Endothelial cell of umbilical vein (primary cell): Measurements from ENCODE around the gene ANTXRL. TPM values are rescaled to one million over a fixed set of nuclear protein-coding genes. Genes with fewer than 3 reads are reported as not detected.
"Not testable (repeated sequence)": the region's sequence is repeated elsewhere in the genome, so short reads cannot be mapped to it uniquely, and the experiment has no call there.

Experiments
- BruUV-seq: library from RNA; stranded (reverse); fragments of 400-500 nt; replicated peaks from 2 replicates; lab custom pipeline; 2021; lab: Mats Ljungman, UMichigan
- CTCF ChIA-PET: fragments of 300-600, 350-600 bp; sonication (Branson Sonifier 250); formaldehyde crosslinking; loops from one replicate; lab custom pipeline; 2021; ENCODE audit warnings: antibody characterized with exemption, inconsistent platforms; lab: Charles Lee
- POLR2A ChIA-PET: fragments of 300-600, 350-600 bp; sonication (Branson Sonifier 250); formaldehyde crosslinking; loops from one replicate; lab custom pipeline; 2021; ENCODE audit warnings: antibody characterized with exemption, inconsistent platforms; lab: Charles Lee
- DNase-seq: peaks from one replicate; pipeline ENCODE4 v3.0.0-alpha.2; 2011; ENCODE audit warnings: low read depth, low spot score
- FAIRE-seq: peaks from 2 replicates; lab custom pipeline; 2011; peaks lifted over from hg19 to GRCh38; lab: Jason Lieb, UNC
- H2AFZ ChIP-seq: 2 replicates; pipeline ENCODE4 v1.6.0; 2012; ENCODE audit warnings: low read depth, low read length, control low read depth, inconsistent platforms
- H3K27ac ChIP-seq: 2 replicates; pipeline ENCODE4 v1.5.1; 2011; ENCODE audit warnings: low read depth, mild to moderate bottlenecking, control low read depth, low read length, moderate library complexity; ENCODE audit not compliant: insufficient read depth
- H3K27me3 ChIP-seq, 2 experiments: 2 replicates each; pipeline versions ENCODE4 v1.6.0 to v1.6.1; 2011; ENCODE audit warnings: low read length in 2 of 2, mixed read lengths in 1 of 2; ENCODE audit not compliant: control insufficient read depth in 2 of 2, insufficient read depth in 2 of 2
- H3K36me3 ChIP-seq, 2 experiments: 2 replicates in 1 of 2; 3 replicates in 1 of 2; pipeline ENCODE4 v1.5.1; 2011; ENCODE audit warnings: low read length in 2 of 2, mild to moderate bottlenecking in 1 of 2, moderate library complexity in 1 of 2; ENCODE audit not compliant: control insufficient read depth in 2 of 2, insufficient read depth in 2 of 2; ENCODE audit errors: extremely low read depth in 1 of 2
- H3K4me1 ChIP-seq: 3 replicates; pipeline ENCODE4 v1.5.1; 2011; ENCODE audit warnings: mild to moderate bottlenecking, low read length; ENCODE audit not compliant: control insufficient read depth, insufficient read depth; ENCODE audit errors: extremely low read depth
- H3K4me2 ChIP-seq: 2 replicates; pipeline ENCODE4 v1.6.1; 2011; ENCODE audit warnings: low read length, control low read depth, mixed read lengths; ENCODE audit not compliant: insufficient read depth
- H3K4me3 ChIP-seq, 3 experiments: fragments of 200-600 bp in 1 of 3; sonication (generic), shearing (Covaris generic) in 1 of 3; replicated peaks in 1 of 3; 2 replicates each; pipeline ENCODE4 v1.5.1; 2011 to 2016; ENCODE audit warnings: control low read depth in 3 of 3, low read length in 3 of 3, mild to moderate bottlenecking in 2 of 3, inconsistent platforms in 1 of 3, low read depth in 1 of 3, moderate library complexity in 1 of 3; ENCODE audit not compliant: insufficient read depth in 1 of 3
- H3K79me2 ChIP-seq: 2 replicates; pipeline ENCODE4 v1.6.0; 2012; ENCODE audit warnings: low read length, inconsistent platforms; ENCODE audit not compliant: control insufficient read depth, insufficient read depth
- H3K9ac ChIP-seq: replicated peaks from 2 replicates; pipeline ENCODE3; 2011; ENCODE audit warnings: low read length, control low read depth; ENCODE audit not compliant: insufficient read depth; ENCODE audit errors: extremely low read depth
- H3K9me1 ChIP-seq: replicated peaks from 3 replicates; pipeline ENCODE4 v1.6.0; 2011; ENCODE audit warnings: mild to moderate bottlenecking, low read length; ENCODE audit not compliant: control insufficient read depth, insufficient read depth; ENCODE audit errors: extremely low read depth
- H3K9me3 ChIP-seq: replicated peaks from 2 replicates; pipeline ENCODE4 v1.5.1; 2012; ENCODE audit warnings: low read length, inconsistent platforms; ENCODE audit not compliant: control insufficient read depth, insufficient read depth
- H4K20me1 ChIP-seq: replicated peaks from 2 replicates; pipeline ENCODE3; 2011; ENCODE audit warnings: mild to moderate bottlenecking, low read length; ENCODE audit not compliant: control insufficient read depth, insufficient read depth; ENCODE audit errors: extremely low read depth
- CTCF ChIP-seq, 2 donors: IDR thresholded peaks; 1 replicate in 1 of 2; 2 replicates in 1 of 2; pipeline ENCODE4 v1.5.1; 2011; ENCODE audit warnings: low read length in 2 of 2, mild to moderate bottlenecking in 2 of 2, moderate library complexity in 2 of 2, control low read depth in 1 of 2, inconsistent platforms in 1 of 2, low read depth in 1 of 2; ENCODE audit not compliant: insufficient read depth in 1 of 2; ENCODE audit errors: extremely low read depth in 1 of 2
- EZH2 ChIP-seq: IDR thresholded peaks from 2 replicates; pipeline ENCODE4 v1.6.1; 2012; ENCODE audit warnings: borderline replicate concordance, low read depth, mild to moderate bottlenecking, moderate library complexity, low read length, inconsistent platforms; ENCODE audit not compliant: severe bottlenecking
- FOS ChIP-seq: IDR thresholded peaks from 2 replicates; pipeline ENCODE4 v1.6.1; 2011; ENCODE audit warnings: mild to moderate bottlenecking, low read length, moderate library complexity, borderline replicate concordance; ENCODE audit not compliant: insufficient read depth
- GATA2 ChIP-seq: IDR thresholded peaks from 2 replicates; pipeline ENCODE4 v1.7.0; 2011; ENCODE audit warnings: low read depth, mild to moderate bottlenecking, moderate library complexity, mixed read lengths, low read length; ENCODE audit not compliant: insufficient read length, insufficient read depth
- JUN ChIP-seq: IDR thresholded peaks from 2 replicates; pipeline ENCODE4 v1.6.1; 2011; ENCODE audit warnings: borderline replicate concordance, low read depth; ENCODE audit not compliant: insufficient read length, insufficient read depth
- MAX ChIP-seq: IDR thresholded peaks from 2 replicates; pipeline ENCODE4 v1.6.1; 2011; ENCODE audit not compliant: insufficient read depth, insufficient read length
- MYC ChIP-seq: IDR thresholded peaks from one replicate; pipeline ENCODE4 v1.6.1; 2011; ENCODE audit warnings: mild to moderate bottlenecking, low read depth, low read length
- POLR2A ChIP-seq: IDR thresholded peaks from 2 replicates; pipeline ENCODE4 v1.6.1; 2012; ENCODE audit warnings: low read depth, mild to moderate bottlenecking, control low read depth, low read length
- POLR2AphosphoS5 ChIP-seq: IDR thresholded peaks from 2 replicates; pipeline ENCODE4 v1.6.1; 2012; ENCODE audit warnings: low read depth, mild to moderate bottlenecking, control low read depth, low read length, moderate library complexity; ENCODE audit not compliant: insufficient read depth
- dilution Hi-C: fragments of 300-500 bp; cut with MboI; formaldehyde crosslinking; loops from one replicate; pipeline ENCODE4 v1.15.0; 2019; ENCODE audit warnings: low sequenced_read_pairs; ENCODE audit not compliant: extremely low pct_ligation_motif_present
- intact Hi-C: fragments of 100-400 bp; cut with micrococcal nuclease; formaldehyde crosslinking; loops from one replicate; pipeline ENCODE4 v1.10.0; 2022
- polyA plus RNA-seq, 4 experiments: library from polyadenylated mRNA; depleted of rRNA in 3 of 4; stranded (reverse) in 3 of 4; unstranded in 1 of 4; fragments of >200 nt; gene quantifications; 2 replicates each; pipeline versions ENCODE4 v1.2.1 to v1.2.3, GENCODE V29; 2011 to 2012; ENCODE audit warnings: missing spikeins in 1 of 4
- total RNA-seq: library from RNA; stranded (reverse); gene quantifications from 2 replicates; pipeline ENCODE4 v1.2.3, GENCODE V29; 2021

ANTXRL gene
- total and polyA plus RNA-seq, 2 donors (not counting 3 experiments of a cell fraction or from before 2014, with no cell fraction given) = not detected

GRCh38 chr10:46315071-46315860 lies 28.5 kb downstream of the ANTXRL start:
- H3K4me2 ChIP-seq, H3K79me2 ChIP-seq, H3K27me3 ChIP-seq, H2AFZ ChIP-seq, H3K9me1 ChIP-seq, POLR2A ChIA-PET, BruUV-seq, H3K36me3 ChIP-seq, dilution Hi-C loops, CTCF ChIA-PET, H3K9me3 ChIP-seq, H4K20me1 ChIP-seq, H3K4me3 ChIP-seq, H3K4me1 ChIP-seq, H3K9ac ChIP-seq, FAIRE-seq, H3K27ac ChIP-seq, intact Hi-C loops: not testable (repeated sequence)
- DNase-seq = peak; percentile 18
- peak; percentile 11 for TF ChIP-seq FOS

GRCh38 chr10:46317370-46317769 lies 30.6 kb downstream of the ANTXRL start:
- no peaks in the 10 kb centered on the region for H3K79me2 ChIP-seq
- H3K36me3 ChIP-seq = no peaks in the 10 kb centered on the region
- H4K20me1 ChIP-seq = no peaks in the 10 kb centered on the region
- no peak for FAIRE-seq
- no peak overlapping the region for H3K4me3 ChIP-seq
- ChIA-PET POLR2A (no interaction called here), CTCF (no interaction called here)
- no TSS peak for BruUV-seq
- TF ChIP-seq MAX (no peak), POLR2AphosphoS5 (no peak), GATA2 (no peak), CTCF (IDR thresholded peaks at IDR 0.05; ENCODE audit: extremely low read depth in 1 of 2, insufficient read depth in 1 of 2, low read depth in 1 of 2, low read length in 2 of 2) (no peak), MYC (no peak), JUN (no peak), FOS (no peak), EZH2 (no peak), POLR2A (no peak)
- no peak for DNase-seq
- H3K27me3 ChIP-seq = peaks cover 0 to 6% of the 10 kb centered on the region in 2 experiments
- H3K9ac ChIP-seq = no peak overlapping the region
- no peak overlapping the region for H3K27ac ChIP-seq
- dilution Hi-C loops = no loop called here
- H3K4me2 ChIP-seq = no peak overlapping the region
- intact Hi-C loops = no loop called here
- H3K4me1 ChIP-seq = no peaks in the 10 kb centered on the region
- no peaks in the 10 kb centered on the region for H3K9me1 ChIP-seq
- no peak overlapping the region for H2AFZ ChIP-seq
- no peaks in the 10 kb centered on the region for H3K9me3 ChIP-seq
